DND-41 (cell line): Measurements from ENCODE around the gene PAK3.

Experiments used
- ATAC-seq: fragments of 200-7000 bp; cut with Tn5 transposase; 3 replicates; pipeline ENCODE4 v1.9.1; 2021; ENCODE audit warnings: low read depth; ENCODE audit not compliant: insufficient read depth
- DNase-seq: peaks from one replicate; pipeline ENCODE4 v3.0.0-alpha.2; 2020
- H2AFZ ChIP-seq: 2 replicates; pipeline ENCODE4 v1.6.0; 2012; ENCODE audit warnings: low read depth, low read length
- H3K27ac ChIP-seq: 2 replicates; pipeline ENCODE4 v1.5.1; 2012; ENCODE audit warnings: low read length, inconsistent platforms
- H3K27me3 ChIP-seq: fragments of 200-600 bp; sonication (generic); 2 replicates; pipeline ENCODE4 v1.6.0; 2012; ENCODE audit warnings: low read length, mild to moderate bottlenecking, inconsistent platforms; ENCODE audit not compliant: insufficient read depth, poor library complexity
- H3K36me3 ChIP-seq: 2 replicates; pipeline ENCODE4 v1.5.1; 2012; ENCODE audit warnings: low read length, inconsistent platforms; ENCODE audit not compliant: insufficient read depth
- H3K4me1 ChIP-seq: 2 replicates; pipeline ENCODE4 v1.5.1; 2012; ENCODE audit warnings: mild to moderate bottlenecking, low read length; ENCODE audit not compliant: insufficient read depth
- H3K4me2 ChIP-seq: 2 replicates; pipeline ENCODE4 v1.6.0; 2012; ENCODE audit warnings: mild to moderate bottlenecking, moderate library complexity, low read length, inconsistent platforms; ENCODE audit not compliant: insufficient read depth
- H3K4me3 ChIP-seq, 2 experiments: fragments of 200-600 bp in 1 of 2; shearing (Covaris generic) in 1 of 2; 2 replicates each; pipeline ENCODE4 v1.5.1; 2012 to 2016; ENCODE audit warnings: inconsistent platforms in 2 of 2, low read length in 2 of 2, mild to moderate bottlenecking in 2 of 2, low read depth in 1 of 2, moderate library complexity in 1 of 2
- H3K79me2 ChIP-seq: 2 replicates; pipeline ENCODE4 v1.6.0; 2012; ENCODE audit warnings: low read length, inconsistent platforms; ENCODE audit not compliant: insufficient read depth
- H3K9ac ChIP-seq: 2 replicates; pipeline ENCODE4 v1.6.0; 2012; ENCODE audit warnings: low read depth, mild to moderate bottlenecking, inconsistent platforms, low read length, moderate library complexity
- H3K9me3 ChIP-seq: 2 replicates; pipeline ENCODE4 v1.5.1; 2012; ENCODE audit warnings: low read length, moderate library complexity, mild to moderate bottlenecking, inconsistent platforms; ENCODE audit not compliant: insufficient read depth, severe bottlenecking
- H4K20me1 ChIP-seq: 2 replicates; pipeline ENCODE4 v1.6.0; 2012; ENCODE audit warnings: low read length; ENCODE audit not compliant: insufficient read depth
- EZH2 ChIP-seq: IDR thresholded peaks from 3 replicates; pipeline ENCODE4 v1.6.1; 2012; ENCODE audit warnings: borderline replicate concordance, low read depth, mild to moderate bottlenecking, moderate library complexity, low read length, inconsistent platforms; ENCODE audit not compliant: severe bottlenecking
- TF ChIP-seq, protein P1 (sequence below): IDR thresholded peaks from 2 replicates; pipeline ENCODE4 v1.5.1; 2012; ENCODE audit warnings: borderline replicate concordance, low read length, moderate library complexity, mild to moderate bottlenecking; ENCODE audit not compliant: poor library complexity, severe bottlenecking; ENCODE audit errors: extremely low read depth

PAK3 gene

DNA sequence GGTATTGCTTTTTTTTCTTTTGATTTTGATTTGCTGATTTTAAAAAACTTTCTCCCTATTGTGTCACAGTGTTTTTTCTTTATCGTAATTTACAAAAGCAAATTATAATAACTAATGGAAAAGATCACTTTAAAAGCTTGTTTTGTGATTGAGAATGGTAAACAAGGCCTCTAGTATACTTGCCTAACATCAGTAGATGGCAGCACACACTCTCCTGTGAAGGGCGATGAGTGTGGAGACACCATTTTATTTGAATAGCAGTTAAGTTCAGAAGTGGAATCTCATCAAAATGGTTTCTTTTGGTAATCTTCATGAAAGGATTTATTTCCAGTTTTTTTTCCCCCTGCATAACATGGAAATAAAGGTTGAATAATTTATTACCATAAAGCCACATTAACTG is 72.3 kb downstream of the PAK3 start:
- Histone ChIP-seq H2AFZ (no peak overlapping the region), H3K9me3 (no peaks in the 10 kb centered on the region), H3K9ac (no peak overlapping the region), H3K79me2 (no peaks in the 10 kb centered on the region), H3K27me3 (no peaks in the 10 kb centered on the region), H3K4me3 (no peak overlapping the region), H3K4me2 (no peak overlapping the region), H4K20me1 (no peaks in the 10 kb centered on the region), H3K4me1 (no peaks in the 10 kb centered on the region), H3K36me3 (no peaks in the 10 kb centered on the region), H3K27ac (no peak overlapping the region)
- TF ChIP-seq, protein P1, sequence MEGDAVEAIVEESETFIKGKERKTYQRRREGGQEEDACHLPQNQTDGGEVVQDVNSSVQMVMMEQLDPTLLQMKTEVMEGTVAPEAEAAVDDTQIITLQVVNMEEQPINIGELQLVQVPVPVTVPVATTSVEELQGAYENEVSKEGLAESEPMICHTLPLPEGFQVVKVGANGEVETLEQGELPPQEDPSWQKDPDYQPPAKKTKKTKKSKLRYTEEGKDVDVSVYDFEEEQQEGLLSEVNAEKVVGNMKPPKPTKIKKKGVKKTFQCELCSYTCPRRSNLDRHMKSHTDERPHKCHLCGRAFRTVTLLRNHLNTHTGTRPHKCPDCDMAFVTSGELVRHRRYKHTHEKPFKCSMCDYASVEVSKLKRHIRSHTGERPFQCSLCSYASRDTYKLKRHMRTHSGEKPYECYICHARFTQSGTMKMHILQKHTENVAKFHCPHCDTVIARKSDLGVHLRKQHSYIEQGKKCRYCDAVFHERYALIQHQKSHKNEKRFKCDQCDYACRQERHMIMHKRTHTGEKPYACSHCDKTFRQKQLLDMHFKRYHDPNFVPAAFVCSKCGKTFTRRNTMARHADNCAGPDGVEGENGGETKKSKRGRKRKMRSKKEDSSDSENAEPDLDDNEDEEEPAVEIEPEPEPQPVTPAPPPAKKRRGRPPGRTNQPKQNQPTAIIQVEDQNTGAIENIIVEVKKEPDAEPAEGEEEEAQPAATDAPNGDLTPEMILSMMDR, result peak; percentile 7
- no peak for TF ChIP-seq EZH2
- DNase-seq (no peak), ATAC-seq (no peak)

DNA sequence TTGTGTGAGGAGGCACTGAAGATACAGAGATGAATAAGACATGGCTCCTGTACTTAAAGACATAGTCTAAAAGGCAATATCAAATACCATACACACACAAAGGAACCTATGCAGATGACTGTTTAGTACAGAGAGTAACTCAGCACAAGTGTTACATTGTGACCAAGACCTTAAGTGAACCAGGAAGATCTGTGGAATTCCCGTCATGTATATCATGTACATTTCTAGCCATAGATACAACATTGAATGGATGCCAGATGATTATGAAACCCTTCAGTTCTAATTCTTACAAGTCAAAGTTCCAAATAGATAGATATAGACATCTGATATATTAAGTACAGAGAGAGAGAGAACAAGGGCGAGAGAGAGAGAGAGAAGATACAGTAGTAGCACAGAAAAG is 73.2 kb downstream of the PAK3 start:
- H3K4me1 ChIP-seq, result no peaks in the 10 kb centered on the region
- H2AFZ ChIP-seq, result no peak overlapping the region
- no peak overlapping the region for H3K4me2 ChIP-seq
- H4K20me1 ChIP-seq, result no peaks in the 10 kb centered on the region
- ATAC-seq, result no peak
- H3K27ac ChIP-seq, result no peak overlapping the region
- H3K4me3 ChIP-seq, result no peak overlapping the region
- H3K36me3 ChIP-seq, result no peaks in the 10 kb centered on the region
- no peaks in the 10 kb centered on the region for H3K79me2 ChIP-seq
- no peak overlapping the region for H3K9ac ChIP-seq
- DNase-seq, result no peak
- no peaks in the 10 kb centered on the region for H3K9me3 ChIP-seq
- TF ChIP-seq, protein P1, result no peak
- TF ChIP-seq EZH2, result no peak
- no peaks in the 10 kb centered on the region for H3K27me3 ChIP-seq

DNA sequence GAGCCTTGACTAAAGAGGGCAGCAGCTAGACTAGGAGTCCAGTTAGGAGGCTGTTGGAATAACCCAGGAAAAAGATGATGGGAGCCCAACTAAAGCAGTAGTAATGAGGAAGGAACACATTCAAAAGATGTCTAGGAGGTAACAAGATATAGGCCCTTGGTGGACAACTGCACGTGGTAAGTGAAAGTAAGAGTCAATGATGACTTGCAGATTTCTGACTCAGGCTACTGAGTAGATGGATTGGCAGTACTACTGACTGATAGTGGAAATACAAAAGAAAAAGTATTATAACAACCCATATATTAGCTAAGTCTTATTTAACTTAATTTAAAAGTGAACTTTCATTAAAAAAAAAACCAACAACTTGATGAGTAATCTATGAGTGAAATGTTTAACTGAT is 74.0 kb downstream of the PAK3 start:
- Histone ChIP-seq H2AFZ (no peak overlapping the region), H3K4me2 (no peak overlapping the region), H3K4me1 (no peaks in the 10 kb centered on the region), H3K27ac (no peak overlapping the region), H3K36me3 (no peaks in the 10 kb centered on the region), H3K4me3 (no peak overlapping the region), H3K27me3 (no peaks in the 10 kb centered on the region), H3K9me3 (no peaks in the 10 kb centered on the region), H3K9ac (no peak overlapping the region), H3K79me2 (no peaks in the 10 kb centered on the region), H4K20me1 (no peaks in the 10 kb centered on the region)
- TF ChIP-seq, protein P1, result no peak
- TF ChIP-seq EZH2, result no peak
- ATAC-seq, result no peak
- DNase-seq, result no peak

DNA sequence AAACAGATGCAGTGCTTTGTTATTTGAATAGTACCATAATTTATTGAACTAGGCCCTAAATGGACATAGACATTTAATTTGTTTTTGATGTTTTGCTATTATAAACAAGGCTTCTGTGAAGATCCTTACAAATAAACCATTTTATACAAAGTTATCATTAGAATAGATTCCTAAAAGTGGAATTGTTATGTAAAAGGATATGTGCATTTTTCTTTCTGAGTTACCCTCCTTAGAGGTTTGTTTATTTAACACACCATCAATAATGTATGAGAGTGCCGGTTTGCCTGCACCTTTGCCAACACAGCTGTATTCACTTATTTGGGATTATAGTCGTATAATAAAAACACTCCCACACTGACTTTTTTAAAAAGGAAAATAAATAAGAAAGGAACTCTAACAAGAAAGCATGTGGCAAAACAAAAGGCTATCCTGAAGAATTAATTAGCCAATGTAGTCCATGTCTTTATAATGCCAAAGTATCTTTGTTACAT is 84.8 kb downstream of the PAK3 start:
- Histone ChIP-seq H3K4me2 (no peak overlapping the region), H3K36me3 (no peaks in the 10 kb centered on the region), H4K20me1 (no peaks in the 10 kb centered on the region), H3K4me3 (no peak overlapping the region), H3K27ac (no peak overlapping the region), H3K27me3 (no peaks in the 10 kb centered on the region), H3K4me1 (no peaks in the 10 kb centered on the region), H2AFZ (no peak overlapping the region), H3K9ac (no peak overlapping the region), H3K79me2 (no peaks in the 10 kb centered on the region), H3K9me3 (no peaks in the 10 kb centered on the region)
- no peak for DNase-seq
- no peak for ATAC-seq
- TF ChIP-seq, protein P1, result no peak
- no peak for TF ChIP-seq EZH2
